SK-N-SH treated with all-trans-retinoic acid at 6 μM for 48 hours (cell line): ENCODE results near the gene COL15A1.

Experiments used
- ATAC-seq: fragments of 200-7000 bp; cut with Tn5 transposase; 3 replicates; pipeline ENCODE4 v1.9.1; 2020; ENCODE audit warnings: mild to moderate bottlenecking, moderate library complexity
- ARNTL ChIP-seq: fragments of 450-650 bp; formaldehyde crosslinking; IDR thresholded peaks from 2 replicates; pipeline ENCODE4 v1.5.0; 2020; ENCODE audit warnings: low read depth, mild to moderate bottlenecking, moderate library complexity, borderline replicate concordance
- BACH2 ChIP-seq: fragments of 250-450 bp; sonication (Bioruptor Pico); IDR thresholded peaks from 2 replicates; pipeline ENCODE4 v1.9.0; 2021; ENCODE audit warnings: mild to moderate bottlenecking, borderline replicate concordance
- CSDC2 ChIP-seq: fragments of 250-450 bp; sonication (Bioruptor Pico); IDR thresholded peaks from 2 replicates; pipeline ENCODE4 v1.5.0; 2020; ENCODE audit warnings: mild to moderate bottlenecking, moderate library complexity
- ESRRG ChIP-seq: fragments of 250-450 bp; sonication (Bioruptor Pico); IDR thresholded peaks from 2 replicates; pipeline ENCODE4 v1.6.1; 2021; ENCODE audit warnings: mild to moderate bottlenecking
- GLIS3 ChIP-seq: fragments of 250-450 bp; sonication (Bioruptor Pico); IDR thresholded peaks from 2 replicates; pipeline ENCODE4 v1.5.0; 2020; ENCODE audit warnings: mild to moderate bottlenecking, moderate library complexity
- ISL1 ChIP-seq: fragments of 250-450 bp; sonication (Bioruptor Pico); IDR thresholded peaks from 2 replicates; pipeline ENCODE4 v2.1.2; 2022; ENCODE audit warnings: mild to moderate bottlenecking, moderate library complexity
- PPARA ChIP-seq: fragments of 250-450 bp; sonication (Bioruptor Pico); IDR thresholded peaks from 2 replicates; pipeline ENCODE4 v1.5.0; 2020; ENCODE audit warnings: mild to moderate bottlenecking, borderline replicate concordance
- RARB ChIP-seq: fragments of 250-450 bp; sonication (Bioruptor Pico); IDR thresholded peaks from 2 replicates; pipeline ENCODE4 v1.8.0; 2021; ENCODE audit warnings: mild to moderate bottlenecking, moderate library complexity
- SNAI2 ChIP-seq: fragments of 250-450 bp; sonication (Bioruptor Pico); IDR thresholded peaks from 2 replicates; pipeline ENCODE4 v1.5.0; 2020; ENCODE audit warnings: mild to moderate bottlenecking, moderate library complexity
- TCF4 ChIP-seq: fragments of 250-450 bp; sonication (Bioruptor Pico); IDR thresholded peaks from 2 replicates; pipeline ENCODE4 v1.8.0; 2021; ENCODE audit warnings: mild to moderate bottlenecking, moderate library complexity, borderline replicate concordance
- TOX ChIP-seq: fragments of 250-450 bp; sonication (Bioruptor Pico); IDR thresholded peaks from 2 replicates; pipeline ENCODE4 v1.8.0; 2021; ENCODE audit warnings: mild to moderate bottlenecking, moderate library complexity, borderline replicate concordance
- ZC3H10 ChIP-seq: fragments of 250-450 bp; sonication (Bioruptor Pico); IDR thresholded peaks from 2 replicates; pipeline ENCODE4 v1.5.1; 2021; ENCODE audit warnings: mild to moderate bottlenecking, moderate library complexity
- ZFP3 ChIP-seq: fragments of 250-450 bp; sonication (Bioruptor Pico); IDR thresholded peaks from 2 replicates; pipeline ENCODE4 v1.5.0; 2020; ENCODE audit warnings: mild to moderate bottlenecking, moderate library complexity
- ZFP30 ChIP-seq: fragments of 450-650 bp; formaldehyde crosslinking; IDR thresholded peaks from 2 replicates; pipeline ENCODE4 v1.5.0; 2022; ENCODE audit warnings: mild to moderate bottlenecking, moderate library complexity
- ZNF565 ChIP-seq: fragments of 450-650 bp; formaldehyde crosslinking; conservative IDR thresholded peaks from 2 replicates; pipeline ENCODE4 v1.5.0; 2020; ENCODE audit warnings: low read depth, mild to moderate bottlenecking, moderate library complexity
- ZNF70 ChIP-seq: fragments of 450-650 bp; formaldehyde crosslinking; IDR thresholded peaks from 2 replicates; pipeline ENCODE4 v1.5.0; 2020; ENCODE audit warnings: mild to moderate bottlenecking, moderate library complexity
- ZNF8 ChIP-seq: fragments of 450-650 bp; formaldehyde crosslinking; IDR thresholded peaks from 2 replicates; pipeline ENCODE4 v1.5.0; 2020; ENCODE audit warnings: mild to moderate bottlenecking, moderate library complexity
- TF ChIP-seq, protein P1 (sequence below): fragments of 250-450 bp; sonication (Bioruptor Pico); IDR thresholded peaks from 2 replicates; pipeline ENCODE4 v1.5.1; 2020; ENCODE audit warnings: low read depth, mild to moderate bottlenecking, moderate library complexity
- TF ChIP-seq, protein P2 (sequence below): fragments of 250-450 bp; sonication (Bioruptor Pico); IDR thresholded peaks from 2 replicates; pipeline ENCODE4 v1.8.0; 2020; ENCODE audit warnings: mild to moderate bottlenecking, moderate library complexity, borderline replicate concordance
- TF ChIP-seq, protein P3 (sequence below): fragments of 250-450 bp; sonication (Bioruptor Pico); IDR thresholded peaks from 2 replicates; pipeline ENCODE4 v1.5.0; 2020; ENCODE audit warnings: mild to moderate bottlenecking, moderate library complexity
- TF ChIP-seq, protein P4 (sequence below): fragments of 250-450 bp; sonication (Bioruptor Pico); IDR thresholded peaks from 2 replicates; pipeline ENCODE4 v1.5.1; 2021; ENCODE audit warnings: mild to moderate bottlenecking, moderate library complexity
- TF ChIP-seq, protein P5 (sequence below): fragments of 250-450 bp; sonication (Bioruptor Pico); IDR thresholded peaks from 2 replicates; pipeline ENCODE4 v1.8.0; 2021; ENCODE audit warnings: low read depth, mild to moderate bottlenecking, moderate library complexity, borderline replicate concordance

COL15A1 gene

DNA sequence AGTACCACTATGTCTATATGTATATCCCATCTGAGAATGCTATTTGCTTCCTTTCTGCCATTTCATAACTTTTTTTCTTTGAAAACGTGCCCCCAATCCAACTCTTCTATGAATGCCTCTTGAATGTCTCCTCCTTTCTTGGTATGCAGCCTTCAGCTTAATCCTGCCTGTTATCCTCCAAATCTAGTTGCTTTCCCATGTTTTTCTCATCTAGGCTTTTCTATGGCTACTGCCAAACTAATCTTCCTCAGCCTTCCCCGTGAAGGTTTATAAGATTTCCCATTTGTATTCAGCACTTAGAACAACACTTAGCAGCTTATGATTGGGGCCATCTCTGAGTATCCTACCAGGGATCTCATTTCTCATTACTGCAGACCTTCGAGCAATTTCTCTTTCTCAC is 163.7 kb downstream of the COL15A1 start:
- TF ChIP-seq RARB (CRISPR knock-in tag) (no peak), ZC3H10 (no peak), SNAI2 (CRISPR knock-in tag) (no peak), TOX (CRISPR knock-in tag) (no peak), ZNF565 (no peak), ZFP3 (CRISPR knock-in tag) (no peak), ARNTL (CRISPR knock-in tag) (no peak)
- ATAC-seq: no peak

DNA sequence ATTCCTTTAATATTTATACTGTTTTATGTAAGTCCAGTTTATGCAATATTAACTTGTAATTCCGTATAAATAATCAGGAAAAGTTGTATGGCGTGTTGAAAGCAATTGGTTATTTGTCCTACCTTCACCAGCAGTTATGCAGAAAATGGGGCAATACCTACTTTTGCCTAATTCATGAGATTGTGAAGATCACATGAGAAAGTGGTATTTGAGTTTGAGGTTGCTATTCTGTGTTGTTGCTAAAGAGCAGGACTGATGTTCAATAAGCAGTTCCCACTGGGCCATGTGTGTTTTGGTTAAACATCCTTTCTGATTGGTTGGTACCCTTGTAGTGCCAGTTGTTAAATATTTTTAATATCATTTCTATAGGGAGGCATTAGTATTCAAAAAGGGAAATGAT is 164.4 kb downstream of the COL15A1 start:
- no peak for ATAC-seq
- TF ChIP-seq TOX (CRISPR knock-in tag) (no peak), ESRRG (CRISPR knock-in tag) (no peak), PPARA (CRISPR knock-in tag) (no peak), TCF4 (CRISPR knock-in tag) (no peak), ARNTL (CRISPR knock-in tag) (no peak), ZNF70 (CRISPR knock-in tag) (no peak)
- TF ChIP-seq, protein P1, sequence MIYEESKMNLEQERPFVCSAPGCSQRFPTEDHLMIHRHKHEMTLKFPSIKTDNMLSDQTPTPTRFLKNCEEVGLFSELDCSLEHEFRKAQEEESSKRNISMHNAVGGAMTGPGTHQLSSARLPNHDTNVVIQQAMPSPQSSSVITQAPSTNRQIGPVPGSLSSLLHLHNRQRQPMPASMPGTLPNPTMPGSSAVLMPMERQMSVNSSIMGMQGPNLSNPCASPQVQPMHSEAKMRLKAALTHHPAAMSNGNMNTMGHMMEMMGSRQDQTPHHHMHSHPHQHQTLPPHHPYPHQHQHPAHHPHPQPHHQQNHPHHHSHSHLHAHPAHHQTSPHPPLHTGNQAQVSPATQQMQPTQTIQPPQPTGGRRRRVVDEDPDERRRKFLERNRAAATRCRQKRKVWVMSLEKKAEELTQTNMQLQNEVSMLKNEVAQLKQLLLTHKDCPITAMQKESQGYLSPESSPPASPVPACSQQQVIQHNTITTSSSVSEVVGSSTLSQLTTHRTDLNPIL (CRISPR knock-in tag): no peak

DNA sequence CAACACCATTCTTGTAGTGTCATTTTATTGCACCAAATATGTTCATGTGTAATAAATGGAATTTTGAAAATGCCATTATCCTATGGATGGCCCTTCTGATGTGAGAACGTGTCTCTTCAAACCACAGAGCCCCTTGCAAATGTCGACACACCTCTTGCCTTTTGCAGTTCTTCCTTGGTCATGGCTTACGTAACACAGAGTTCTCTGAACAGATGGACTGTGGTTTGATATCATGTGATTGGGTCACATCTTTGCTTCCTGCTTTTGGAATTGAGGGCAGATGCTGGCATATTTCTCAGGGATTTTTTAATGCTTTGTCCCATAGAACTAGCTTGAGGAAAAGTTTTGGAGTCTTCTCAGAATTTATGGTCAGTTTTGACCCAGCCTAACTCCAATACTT is 165.8 kb downstream of the COL15A1 start:
- TF ChIP-seq BACH2 (CRISPR knock-in tag) (no peak), ZNF565 (no peak), ZC3H10 (no peak)
- no peak for ATAC-seq

DNA sequence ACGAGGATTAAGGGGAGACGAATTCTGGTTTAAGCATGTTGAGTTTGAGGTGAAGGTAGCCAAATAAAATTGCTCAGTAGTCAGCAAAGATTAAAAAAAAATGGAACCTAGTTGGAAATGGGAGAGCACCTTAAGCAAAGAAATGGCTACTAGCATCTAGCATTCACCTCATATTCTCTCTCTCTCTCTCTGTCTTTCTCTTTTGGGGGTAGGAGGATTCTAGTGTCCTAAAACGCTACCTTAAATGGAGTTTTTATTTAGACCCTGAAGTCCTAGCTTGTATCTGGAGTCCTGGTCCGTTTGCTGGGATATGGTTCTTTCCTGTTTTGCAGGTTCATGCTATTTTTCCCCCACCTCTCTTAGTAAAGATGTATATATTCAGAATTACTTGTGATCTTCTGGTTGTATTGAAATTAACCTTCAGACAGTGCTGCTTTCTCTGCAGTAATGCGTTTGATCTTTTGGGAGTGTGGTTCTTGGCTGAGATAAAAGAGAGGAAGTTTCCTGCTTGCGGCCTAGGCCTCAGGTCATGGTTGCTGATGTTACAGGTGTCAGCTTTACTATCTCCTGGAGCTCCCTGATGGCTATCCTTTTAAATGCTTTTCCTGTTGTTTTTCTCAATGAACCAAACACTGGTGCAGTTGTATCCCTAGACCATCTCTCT is 169.2 kb downstream of the COL15A1 start:
- no peak for TF ChIP-seq ZFP30 (CRISPR knock-in tag)
- TF ChIP-seq PPARA (CRISPR knock-in tag): no peak
- TF ChIP-seq ESRRG (CRISPR knock-in tag): no peak
- TF ChIP-seq, protein P2, sequence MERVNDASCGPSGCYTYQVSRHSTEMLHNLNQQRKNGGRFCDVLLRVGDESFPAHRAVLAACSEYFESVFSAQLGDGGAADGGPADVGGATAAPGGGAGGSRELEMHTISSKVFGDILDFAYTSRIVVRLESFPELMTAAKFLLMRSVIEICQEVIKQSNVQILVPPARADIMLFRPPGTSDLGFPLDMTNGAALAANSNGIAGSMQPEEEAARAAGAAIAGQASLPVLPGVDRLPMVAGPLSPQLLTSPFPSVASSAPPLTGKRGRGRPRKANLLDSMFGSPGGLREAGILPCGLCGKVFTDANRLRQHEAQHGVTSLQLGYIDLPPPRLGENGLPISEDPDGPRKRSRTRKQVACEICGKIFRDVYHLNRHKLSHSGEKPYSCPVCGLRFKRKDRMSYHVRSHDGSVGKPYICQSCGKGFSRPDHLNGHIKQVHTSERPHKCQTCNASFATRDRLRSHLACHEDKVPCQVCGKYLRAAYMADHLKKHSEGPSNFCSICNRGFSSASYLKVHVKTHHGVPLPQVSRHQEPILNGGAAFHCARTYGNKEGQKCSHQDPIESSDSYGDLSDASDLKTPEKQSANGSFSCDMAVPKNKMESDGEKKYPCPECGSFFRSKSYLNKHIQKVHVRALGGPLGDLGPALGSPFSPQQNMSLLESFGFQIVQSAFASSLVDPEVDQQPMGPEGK (CRISPR knock-in tag): no peak
- no peak for TF ChIP-seq ZNF70 (CRISPR knock-in tag)
- TF ChIP-seq BACH2 (CRISPR knock-in tag): no peak
- TF ChIP-seq ISL1 (CRISPR knock-in tag): no peak
- TF ChIP-seq, protein P3, sequence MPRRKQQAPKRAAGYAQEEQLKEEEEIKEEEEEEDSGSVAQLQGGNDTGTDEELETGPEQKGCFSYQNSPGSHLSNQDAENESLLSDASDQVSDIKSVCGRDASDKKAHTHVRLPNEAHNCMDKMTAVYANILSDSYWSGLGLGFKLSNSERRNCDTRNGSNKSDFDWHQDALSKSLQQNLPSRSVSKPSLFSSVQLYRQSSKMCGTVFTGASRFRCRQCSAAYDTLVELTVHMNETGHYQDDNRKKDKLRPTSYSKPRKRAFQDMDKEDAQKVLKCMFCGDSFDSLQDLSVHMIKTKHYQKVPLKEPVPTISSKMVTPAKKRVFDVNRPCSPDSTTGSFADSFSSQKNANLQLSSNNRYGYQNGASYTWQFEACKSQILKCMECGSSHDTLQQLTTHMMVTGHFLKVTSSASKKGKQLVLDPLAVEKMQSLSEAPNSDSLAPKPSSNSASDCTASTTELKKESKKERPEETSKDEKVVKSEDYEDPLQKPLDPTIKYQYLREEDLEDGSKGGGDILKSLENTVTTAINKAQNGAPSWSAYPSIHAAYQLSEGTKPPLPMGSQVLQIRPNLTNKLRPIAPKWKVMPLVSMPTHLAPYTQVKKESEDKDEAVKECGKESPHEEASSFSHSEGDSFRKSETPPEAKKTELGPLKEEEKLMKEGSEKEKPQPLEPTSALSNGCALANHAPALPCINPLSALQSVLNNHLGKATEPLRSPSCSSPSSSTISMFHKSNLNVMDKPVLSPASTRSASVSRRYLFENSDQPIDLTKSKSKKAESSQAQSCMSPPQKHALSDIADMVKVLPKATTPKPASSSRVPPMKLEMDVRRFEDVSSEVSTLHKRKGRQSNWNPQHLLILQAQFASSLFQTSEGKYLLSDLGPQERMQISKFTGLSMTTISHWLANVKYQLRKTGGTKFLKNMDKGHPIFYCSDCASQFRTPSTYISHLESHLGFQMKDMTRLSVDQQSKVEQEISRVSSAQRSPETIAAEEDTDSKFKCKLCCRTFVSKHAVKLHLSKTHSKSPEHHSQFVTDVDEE: no peak
- TF ChIP-seq, protein P4, sequence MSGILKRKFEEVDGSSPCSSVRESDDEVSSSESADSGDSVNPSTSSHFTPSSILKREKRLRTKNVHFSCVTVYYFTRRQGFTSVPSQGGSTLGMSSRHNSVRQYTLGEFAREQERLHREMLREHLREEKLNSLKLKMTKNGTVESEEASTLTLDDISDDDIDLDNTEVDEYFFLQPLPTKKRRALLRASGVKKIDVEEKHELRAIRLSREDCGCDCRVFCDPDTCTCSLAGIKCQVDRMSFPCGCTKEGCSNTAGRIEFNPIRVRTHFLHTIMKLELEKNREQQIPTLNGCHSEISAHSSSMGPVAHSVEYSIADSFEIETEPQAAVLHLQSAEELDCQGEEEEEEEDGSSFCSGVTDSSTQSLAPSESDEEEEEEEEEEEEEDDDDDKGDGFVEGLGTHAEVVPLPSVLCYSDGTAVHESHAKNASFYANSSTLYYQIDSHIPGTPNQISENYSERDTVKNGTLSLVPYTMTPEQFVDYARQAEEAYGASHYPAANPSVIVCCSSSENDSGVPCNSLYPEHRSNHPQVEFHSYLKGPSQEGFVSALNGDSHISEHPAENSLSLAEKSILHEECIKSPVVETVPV (CRISPR knock-in tag): no peak
- no peak for TF ChIP-seq TOX (CRISPR knock-in tag)
- TF ChIP-seq, protein P5, sequence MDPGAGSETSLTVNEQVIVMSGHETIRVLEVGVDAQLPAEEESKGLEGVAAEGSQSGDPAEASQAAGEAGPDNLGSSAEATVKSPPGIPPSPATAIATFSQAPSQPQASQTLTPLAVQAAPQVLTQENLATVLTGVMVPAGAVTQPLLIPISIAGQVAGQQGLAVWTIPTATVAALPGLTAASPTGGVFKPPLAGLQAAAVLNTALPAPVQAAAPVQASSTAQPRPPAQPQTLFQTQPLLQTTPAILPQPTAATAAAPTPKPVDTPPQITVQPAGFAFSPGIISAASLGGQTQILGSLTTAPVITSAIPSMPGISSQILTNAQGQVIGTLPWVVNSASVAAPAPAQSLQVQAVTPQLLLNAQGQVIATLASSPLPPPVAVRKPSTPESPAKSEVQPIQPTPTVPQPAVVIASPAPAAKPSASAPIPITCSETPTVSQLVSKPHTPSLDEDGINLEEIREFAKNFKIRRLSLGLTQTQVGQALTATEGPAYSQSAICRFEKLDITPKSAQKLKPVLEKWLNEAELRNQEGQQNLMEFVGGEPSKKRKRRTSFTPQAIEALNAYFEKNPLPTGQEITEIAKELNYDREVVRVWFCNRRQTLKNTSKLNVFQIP (CRISPR knock-in tag): no peak
- TF ChIP-seq ZNF565: no peak
- no peak for TF ChIP-seq GLIS3
- no peak for TF ChIP-seq ZNF8
- no peak for TF ChIP-seq ZC3H10
- no peak for TF ChIP-seq SNAI2 (CRISPR knock-in tag)
- no peak for TF ChIP-seq ARNTL (CRISPR knock-in tag)
- no peak for TF ChIP-seq CSDC2

More for the DNA sequence above, 169.2 kb downstream of the COL15A1 start:
- ATAC-seq: no peak
